Natural killer cell treated with Interleukin-12 subunit alpha and Interleukin-12 subunit beta and Interleukin-15 and Interleukin-18, amount 100 ng/mL, for 72 hours (primary cell): ENCODE data around the gene GRM4. TPM values are rescaled to one million over a fixed set of nuclear protein-coding genes. Genes with fewer than 3 reads are reported as not detected.
A peak's percentile ranks its signal among the peaks of the same experiment; 100 is the strongest.

Experiments used
- ATAC-seq, 2 donors: fragments of 150-1000 bp; cut with Tn5 transposase in 1 of 2; sonication (Bioruptor Pico), chemical (Tn5 transposase) in 1 of 2; 2 replicates each; pipeline ENCODE4 v1.10.0; 2021
- DNase-seq: peaks from one replicate; pipeline ENCODE4 v3.0.0; 2022; ENCODE audit warnings: low spot score
- H3K27ac Mint-ChIP-seq, 2 donors: 1 replicate in 1 of 2; 2 replicates in 1 of 2; pipeline ENCODE4 v1.8.0; 2022; ENCODE audit warnings: mixed read lengths in 2 of 2, mild to moderate bottlenecking in 1 of 2, moderate library complexity in 1 of 2
- H3K27me3 Mint-ChIP-seq, 2 donors: 1 replicate in 1 of 2; 2 replicates in 1 of 2; pipeline ENCODE4 v1.8.0; 2022; ENCODE audit warnings: mixed read lengths in 2 of 2
- H3K36me3 Mint-ChIP-seq: one replicate; pipeline ENCODE4 v1.8.0; 2022; ENCODE audit warnings: mixed read lengths
- H3K4me1 Mint-ChIP-seq, 2 donors: 1 replicate in 1 of 2; 2 replicates in 1 of 2; pipeline ENCODE4 v1.8.0; 2022; ENCODE audit warnings: low read depth in 2 of 2, mixed read lengths in 2 of 2, mild to moderate bottlenecking in 1 of 2
- H3K4me3 Mint-ChIP-seq: one replicate; pipeline ENCODE4 v1.8.0; 2022; ENCODE audit warnings: mixed read lengths
- H3K9me3 Mint-ChIP-seq: 2 replicates; pipeline ENCODE4 v1.8.0; 2022; ENCODE audit warnings: mixed read lengths
- total RNA-seq, 2 donors: library from RNA; stranded (reverse); gene quantifications; one replicate each; pipeline ENCODE4 v1.2.3, GENCODE V29; 2022

Gene GRM4
- total RNA-seq, 2 donors from 2014 or later: not detected

DNA sequence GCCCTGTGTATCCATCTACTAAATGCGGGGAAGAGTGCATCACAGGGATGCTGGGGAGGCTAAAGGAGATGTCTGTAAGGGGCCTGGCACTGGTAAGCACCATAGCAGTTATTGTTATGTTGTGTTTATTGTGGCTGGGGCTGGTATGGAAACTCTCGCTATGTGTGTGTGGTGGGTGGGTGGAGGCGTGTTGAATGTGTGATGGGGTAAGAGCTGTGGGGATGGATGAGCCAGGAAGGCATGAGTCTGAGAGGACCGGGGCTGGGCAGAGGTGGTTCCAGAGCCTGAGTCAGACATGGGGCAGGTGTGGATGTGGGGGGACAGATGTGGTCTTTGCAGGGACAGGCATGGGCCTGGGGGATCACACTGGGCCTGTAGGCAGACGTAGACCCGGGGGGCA, 88.1 kb downstream of the GRM4 start:
- ATAC-seq: peak in 1 of 2 donors; percentile 10
- no peak overlapping the region for H3K27ac Mint-ChIP-seq
- H3K36me3 Mint-ChIP-seq: no peaks in the 10 kb centered on the region
- no peak overlapping the region for H3K4me3 Mint-ChIP-seq
- H3K9me3 Mint-ChIP-seq: no peaks in the 10 kb centered on the region
- H3K27me3 Mint-ChIP-seq: peaks cover 17 to 19% of the 10 kb centered on the region in 2 donors
- DNase-seq: no peak
- peaks cover 0 to 10% of the 10 kb centered on the region in 2 donors for H3K4me1 Mint-ChIP-seq

DNA sequence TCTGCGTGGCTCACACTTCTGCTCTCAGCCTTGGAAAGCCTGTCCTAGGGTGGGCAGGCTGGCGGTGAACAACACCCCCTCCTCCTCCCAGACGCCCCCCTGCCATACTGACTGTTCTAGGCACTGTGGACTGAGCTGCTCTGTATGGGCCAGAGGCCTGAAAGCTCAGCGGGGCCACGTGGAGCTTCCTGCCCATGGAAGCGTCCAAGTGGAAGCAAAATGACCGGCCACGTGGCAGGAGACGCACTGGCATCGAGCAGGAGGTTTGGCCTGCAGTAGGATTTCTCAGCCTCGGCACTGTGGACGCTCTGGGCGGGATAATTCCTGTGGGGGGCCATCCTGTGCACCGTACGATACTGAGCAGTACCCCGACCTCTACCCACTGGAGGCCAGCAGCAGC, 88.7 kb downstream of the GRM4 start:
- Mint-ChIP-seq H3K27me3 (peaks cover 21 to 22% of the 10 kb centered on the region in 2 donors), H3K9me3 (no peaks in the 10 kb centered on the region), H3K4me1 (peaks cover 0 to 10% of the 10 kb centered on the region in 2 donors), H3K27ac (no peak overlapping the region), H3K4me3 (no peak overlapping the region), H3K36me3 (no peaks in the 10 kb centered on the region)
- ATAC-seq: no peak
- no peak for DNase-seq

DNA sequence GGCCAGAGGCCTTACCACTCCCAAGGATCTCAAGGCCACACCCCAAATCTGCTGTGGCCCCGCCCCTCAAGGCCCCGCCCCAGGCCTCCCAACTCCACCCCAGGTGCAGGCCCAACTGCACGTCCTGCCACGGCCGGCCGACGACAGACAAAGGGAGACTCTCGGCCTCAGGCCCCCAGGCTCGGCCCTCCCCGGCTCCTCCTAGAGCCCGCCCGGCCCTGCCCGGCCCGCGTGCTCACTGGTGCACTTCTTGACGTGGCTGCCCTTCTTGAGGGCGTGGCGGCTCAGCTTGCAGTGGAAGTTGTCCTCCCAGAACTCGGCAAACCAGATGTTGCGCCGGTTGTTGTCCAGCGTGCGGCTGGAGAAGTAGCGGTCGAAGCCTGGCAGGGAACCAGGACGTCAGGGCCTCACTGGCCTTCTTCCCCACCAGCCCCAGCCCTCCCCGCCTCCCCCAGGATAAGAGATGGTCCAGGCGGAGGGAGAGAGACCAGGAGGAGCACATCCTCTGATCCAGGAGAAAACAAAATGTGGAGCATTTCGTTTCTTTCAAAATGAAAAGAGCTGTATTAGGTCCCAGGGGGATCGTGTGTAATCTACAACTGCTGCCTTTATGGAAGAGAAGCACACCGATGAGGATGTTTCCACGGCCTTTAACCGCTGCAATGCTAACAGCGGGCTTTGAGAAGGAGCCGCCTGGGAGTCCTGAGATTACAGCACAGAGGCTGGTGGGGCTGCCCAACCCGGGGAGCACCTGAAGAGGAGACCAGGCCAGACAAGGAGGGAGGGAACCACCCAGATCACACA, 89.4 kb downstream of the GRM4 start:
- Mint-ChIP-seq H3K36me3 (no peaks in the 10 kb centered on the region), H3K27ac (no peak overlapping the region), H3K4me3 (no peak overlapping the region), H3K9me3 (no peaks in the 10 kb centered on the region), H3K27me3 (peaks cover 21 to 22% of the 10 kb centered on the region in 2 donors), H3K4me1 (peaks cover 0 to 10% of the 10 kb centered on the region in 2 donors)
- ATAC-seq (peak in 1 of 2 donors; percentile 50), DNase-seq (no peak)

DNA sequence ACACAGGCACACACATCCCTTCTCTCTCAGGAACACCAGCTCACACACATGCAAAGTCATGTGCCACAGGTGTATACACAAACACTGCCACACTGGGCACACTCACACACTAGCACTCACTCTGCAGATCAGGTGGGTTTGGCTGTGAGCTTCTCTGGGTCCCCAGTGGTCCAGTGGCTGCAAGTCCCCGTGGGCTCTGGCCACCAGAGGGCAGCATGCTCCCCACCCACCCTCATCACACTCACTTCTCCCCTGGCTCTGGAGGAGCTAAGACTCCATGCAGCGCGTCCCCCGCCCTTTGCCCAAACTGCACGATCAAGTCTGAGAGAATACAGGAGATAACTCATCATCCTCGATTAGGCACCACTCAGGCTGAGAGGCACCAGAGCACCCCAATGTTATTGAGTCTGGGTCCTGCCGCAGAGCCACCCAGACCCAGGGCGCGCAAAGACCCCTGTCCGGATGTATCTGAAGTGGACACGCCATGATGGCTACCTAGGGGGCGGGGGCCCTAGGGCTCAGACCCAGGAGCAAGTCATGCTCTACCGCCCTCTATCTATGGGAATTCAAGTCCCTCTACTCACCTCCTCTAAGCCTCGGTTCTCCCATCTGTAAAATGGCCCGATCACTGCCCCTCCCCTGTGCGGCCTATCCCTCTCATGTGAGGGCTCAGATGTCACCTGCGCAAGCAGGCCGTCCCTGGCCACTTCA, 90.5 kb downstream of the GRM4 start:
- peak; percentile 39 to 44 for ATAC-seq
- Mint-ChIP-seq H3K36me3 (no peaks in the 10 kb centered on the region), H3K4me3 (no peak overlapping the region), H3K27ac (no peak overlapping the region), H3K27me3 (peaks cover 21 to 22% of the 10 kb centered on the region in 2 donors), H3K9me3 (no peaks in the 10 kb centered on the region), H3K4me1 (peaks cover 0 to 10% of the 10 kb centered on the region in 2 donors)
- no peak for DNase-seq

DNA sequence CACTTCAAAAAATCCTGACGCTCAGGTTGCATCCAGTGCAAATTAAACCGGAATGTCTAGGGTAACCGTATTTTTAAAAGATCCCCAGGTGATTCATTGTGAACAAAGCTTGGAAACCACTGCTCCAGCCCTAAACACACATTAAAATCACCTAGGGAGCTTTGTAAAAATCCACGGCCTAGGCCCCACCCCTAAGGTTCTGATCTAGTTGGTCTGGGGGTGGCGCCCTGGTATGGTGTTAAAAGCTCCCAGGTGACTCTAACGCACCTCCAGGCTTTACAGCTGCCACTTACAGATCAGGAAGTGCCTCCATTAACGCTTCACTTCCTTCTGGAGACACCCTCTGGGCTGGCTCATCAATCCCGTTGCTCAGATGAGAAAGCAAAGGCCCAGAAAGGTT, 92.2 kb downstream of the GRM4 start:
- no peak for ATAC-seq
- no peak overlapping the region for H3K27ac Mint-ChIP-seq
- no peak overlapping the region for H3K4me3 Mint-ChIP-seq
- H3K4me1 Mint-ChIP-seq: peaks cover 0 to 10% of the 10 kb centered on the region in 2 donors
- DNase-seq: no peak
- no peaks in the 10 kb centered on the region for H3K9me3 Mint-ChIP-seq
- peaks cover 33 to 38% of the 10 kb centered on the region in 2 donors for H3K27me3 Mint-ChIP-seq
- no peaks in the 10 kb centered on the region for H3K36me3 Mint-ChIP-seq

DNA sequence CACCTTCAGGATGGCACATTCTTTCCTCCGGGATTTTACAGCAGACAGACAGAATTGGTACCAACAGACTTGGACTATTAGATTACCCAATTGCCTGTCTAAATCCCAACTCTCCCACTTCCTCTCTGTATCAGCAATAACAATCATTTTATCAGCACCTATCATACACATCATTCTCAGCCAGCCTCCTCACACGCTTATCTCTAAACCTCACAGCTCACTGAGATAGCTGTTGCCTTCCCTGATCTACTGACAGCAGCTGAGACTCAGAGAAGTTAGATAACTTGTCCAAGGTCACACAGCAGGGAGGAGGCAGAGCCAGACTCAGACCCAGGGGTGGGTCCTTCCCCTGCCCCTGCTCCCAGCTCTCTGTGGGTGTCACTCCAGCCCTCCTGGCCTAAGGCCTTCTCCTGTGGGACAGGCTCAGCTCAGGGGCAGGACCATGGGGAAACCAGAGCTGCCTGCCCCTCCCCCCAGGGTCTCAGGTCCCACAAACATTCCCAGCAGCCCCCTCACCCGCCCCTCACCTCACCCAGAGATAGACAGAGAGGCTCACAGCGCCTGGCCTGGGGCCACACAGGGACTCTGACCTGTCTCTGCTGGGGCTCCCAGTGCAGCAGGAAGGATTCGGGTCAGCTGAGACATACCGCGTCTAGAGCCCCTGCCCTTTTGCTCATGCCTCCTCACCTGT, 92.8 kb downstream of the GRM4 start:
- ATAC-seq (no peak), DNase-seq (no peak)
- H3K27me3 Mint-ChIP-seq: peaks cover 34 to 41% of the 10 kb centered on the region in 2 donors
- peaks cover 0 to 10% of the 10 kb centered on the region in 2 donors for H3K4me1 Mint-ChIP-seq
- no peaks in the 10 kb centered on the region for H3K9me3 Mint-ChIP-seq
- H3K36me3 Mint-ChIP-seq: no peaks in the 10 kb centered on the region
- H3K27ac Mint-ChIP-seq: no peak overlapping the region
- no peak overlapping the region for H3K4me3 Mint-ChIP-seq

DNA sequence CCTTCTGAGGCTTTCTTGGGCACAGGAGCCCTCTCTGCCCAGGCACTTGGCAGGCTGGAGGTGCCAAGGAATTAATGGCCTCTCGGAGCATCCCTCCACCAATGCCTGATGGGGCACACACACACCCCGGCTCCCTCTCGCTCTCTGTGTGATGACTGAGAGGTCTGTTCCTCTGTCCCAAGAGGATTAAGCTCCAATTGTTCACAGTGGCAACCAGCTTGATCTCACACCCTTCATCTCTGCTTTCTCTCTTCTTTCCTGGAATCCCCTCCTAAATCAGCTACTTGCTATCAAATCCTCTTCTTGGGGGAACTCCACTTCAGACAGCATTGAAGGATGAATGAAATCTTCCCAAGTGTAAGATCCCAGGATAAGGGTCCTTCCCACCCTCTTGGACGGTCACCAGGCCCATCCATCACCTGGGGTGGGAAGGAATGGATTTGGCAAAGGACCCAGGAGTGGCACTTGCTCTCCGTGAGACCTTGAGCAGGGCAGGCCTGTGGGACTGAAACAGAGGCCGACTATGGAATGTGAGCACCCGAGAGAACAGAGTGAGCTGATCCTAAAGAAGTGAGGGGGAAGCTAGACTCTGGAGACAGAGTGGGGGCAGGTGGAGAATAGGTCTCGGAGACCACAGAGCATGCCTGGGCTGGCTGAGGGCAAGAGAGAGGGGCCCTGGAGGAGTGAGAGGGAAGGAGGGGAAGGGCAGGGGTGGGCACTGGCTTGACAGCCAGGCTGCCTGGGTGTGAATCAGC, 93.6 kb downstream of the GRM4 start:
- H3K27me3 Mint-ChIP-seq: peaks cover 37 to 41% of the 10 kb centered on the region in 2 donors
- ATAC-seq: no peak
- no peaks in the 10 kb centered on the region for H3K9me3 Mint-ChIP-seq
- H3K4me1 Mint-ChIP-seq: peaks cover 0 to 10% of the 10 kb centered on the region in 2 donors
- H3K4me3 Mint-ChIP-seq: no peak overlapping the region
- H3K36me3 Mint-ChIP-seq: no peaks in the 10 kb centered on the region
- no peak for DNase-seq
- no peak overlapping the region for H3K27ac Mint-ChIP-seq

DNA sequence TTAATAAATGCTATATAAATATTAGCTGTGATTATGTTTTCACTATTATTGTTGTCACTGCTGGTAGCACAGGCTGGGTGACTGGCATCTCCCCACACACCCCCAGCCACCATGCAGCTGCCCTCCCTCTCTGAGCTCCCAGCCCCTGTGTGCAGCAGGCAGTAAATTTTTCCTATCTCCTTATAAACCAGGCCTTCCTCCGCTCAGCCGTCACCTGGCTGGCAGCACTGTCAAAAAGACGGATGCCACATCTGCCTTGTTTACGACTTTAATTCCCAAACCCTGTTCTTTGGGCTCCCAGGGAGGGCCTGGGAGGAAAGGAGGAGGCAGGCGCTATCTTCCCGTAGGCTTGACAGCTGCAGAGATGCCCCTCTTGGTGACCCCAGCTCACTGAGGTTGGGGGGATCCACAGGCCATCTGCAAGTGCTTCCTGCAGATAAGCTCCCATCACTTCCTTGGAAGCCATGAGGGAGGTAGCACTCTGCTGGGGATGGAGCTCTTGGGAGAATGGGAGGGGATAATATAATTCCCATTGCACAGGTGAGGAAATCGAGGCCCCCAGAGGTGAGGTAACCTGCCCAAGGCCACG, 94.5 kb downstream of the GRM4 start:
- Mint-ChIP-seq H3K4me1 (peaks cover 0 to 10% of the 10 kb centered on the region in 2 donors), H3K4me3 (no peak overlapping the region), H3K27ac (no peak overlapping the region), H3K27me3 (peaks cover 40 to 41% of the 10 kb centered on the region in 2 donors), H3K9me3 (no peaks in the 10 kb centered on the region), H3K36me3 (no peaks in the 10 kb centered on the region)
- ATAC-seq: no peak
- no peak for DNase-seq

DNA sequence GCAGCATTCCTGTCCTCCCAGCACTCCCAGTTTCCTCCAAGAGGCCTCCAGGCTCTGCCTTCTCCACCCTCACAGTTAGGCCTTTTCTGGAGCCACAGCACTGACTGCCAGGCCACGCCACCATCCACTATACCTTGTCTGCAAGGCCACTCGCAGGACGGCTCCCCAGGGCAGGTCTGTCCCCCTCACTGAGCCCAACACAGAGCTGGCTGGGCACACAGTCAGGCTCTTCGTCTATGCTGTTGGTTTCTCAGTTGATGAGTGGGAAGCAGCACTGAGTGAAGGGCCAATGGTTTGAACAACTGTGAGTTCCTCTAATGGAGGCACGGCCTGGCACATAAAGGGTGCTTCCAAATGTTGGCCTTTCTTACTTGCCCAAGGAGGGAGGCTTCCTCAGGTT, 95.2 kb downstream of the GRM4 start:
- Mint-ChIP-seq H3K27ac (no peak overlapping the region), H3K4me3 (no peak overlapping the region), H3K4me1 (peaks cover 0 to 10% of the 10 kb centered on the region in 2 donors), H3K27me3 (peaks cover 36 to 37% of the 10 kb centered on the region in 2 donors), H3K9me3 (no peaks in the 10 kb centered on the region), H3K36me3 (no peaks in the 10 kb centered on the region)
- DNase-seq (no peak), ATAC-seq (no peak)

DNA sequence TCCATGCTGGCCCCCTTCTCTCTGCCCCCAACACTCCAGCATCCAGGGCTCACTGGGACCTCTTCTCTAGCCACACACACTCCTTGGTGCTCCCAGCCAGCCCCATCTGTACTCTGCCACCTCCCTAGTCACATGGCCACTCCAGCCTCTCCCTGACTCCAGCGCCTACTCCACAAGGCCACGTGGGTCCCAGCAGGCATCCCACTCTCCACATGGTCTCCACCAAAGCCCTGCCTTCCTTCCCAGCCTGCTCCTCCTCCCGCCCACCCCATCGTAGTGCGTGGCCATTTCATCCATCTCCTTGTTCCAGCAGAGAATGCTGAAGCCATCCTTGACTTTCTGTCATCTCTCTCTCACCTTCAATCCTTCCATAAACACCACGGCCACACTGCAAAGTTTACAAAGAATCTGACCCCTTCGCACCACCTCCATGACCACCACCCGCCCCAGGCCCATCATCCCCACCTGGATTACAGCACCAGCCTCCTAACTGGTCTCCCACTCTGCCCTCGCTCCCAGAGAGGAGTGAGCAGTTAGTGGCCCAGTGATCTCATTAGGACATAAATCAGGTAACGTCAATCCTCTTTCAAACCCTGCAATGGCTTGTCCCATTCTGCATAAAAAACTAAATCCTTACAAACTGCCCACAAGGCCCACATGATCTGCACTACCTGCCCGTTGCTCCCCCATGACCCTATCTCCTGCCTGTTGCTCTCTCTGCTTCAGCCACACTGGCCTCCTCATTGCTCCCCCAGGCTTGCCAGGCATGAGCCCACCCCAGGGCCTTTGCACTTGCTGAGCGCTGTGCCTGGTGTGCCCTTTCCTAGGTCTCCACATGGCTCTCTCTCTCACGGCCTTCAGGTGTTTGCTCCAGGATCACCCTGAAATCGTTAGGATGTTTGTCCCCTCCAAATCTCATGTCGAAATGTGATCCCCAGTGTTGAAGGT, 96.2 kb downstream of the GRM4 start:
- no peaks in the 10 kb centered on the region for H3K9me3 Mint-ChIP-seq
- H3K27ac Mint-ChIP-seq: no peak overlapping the region

DNA sequence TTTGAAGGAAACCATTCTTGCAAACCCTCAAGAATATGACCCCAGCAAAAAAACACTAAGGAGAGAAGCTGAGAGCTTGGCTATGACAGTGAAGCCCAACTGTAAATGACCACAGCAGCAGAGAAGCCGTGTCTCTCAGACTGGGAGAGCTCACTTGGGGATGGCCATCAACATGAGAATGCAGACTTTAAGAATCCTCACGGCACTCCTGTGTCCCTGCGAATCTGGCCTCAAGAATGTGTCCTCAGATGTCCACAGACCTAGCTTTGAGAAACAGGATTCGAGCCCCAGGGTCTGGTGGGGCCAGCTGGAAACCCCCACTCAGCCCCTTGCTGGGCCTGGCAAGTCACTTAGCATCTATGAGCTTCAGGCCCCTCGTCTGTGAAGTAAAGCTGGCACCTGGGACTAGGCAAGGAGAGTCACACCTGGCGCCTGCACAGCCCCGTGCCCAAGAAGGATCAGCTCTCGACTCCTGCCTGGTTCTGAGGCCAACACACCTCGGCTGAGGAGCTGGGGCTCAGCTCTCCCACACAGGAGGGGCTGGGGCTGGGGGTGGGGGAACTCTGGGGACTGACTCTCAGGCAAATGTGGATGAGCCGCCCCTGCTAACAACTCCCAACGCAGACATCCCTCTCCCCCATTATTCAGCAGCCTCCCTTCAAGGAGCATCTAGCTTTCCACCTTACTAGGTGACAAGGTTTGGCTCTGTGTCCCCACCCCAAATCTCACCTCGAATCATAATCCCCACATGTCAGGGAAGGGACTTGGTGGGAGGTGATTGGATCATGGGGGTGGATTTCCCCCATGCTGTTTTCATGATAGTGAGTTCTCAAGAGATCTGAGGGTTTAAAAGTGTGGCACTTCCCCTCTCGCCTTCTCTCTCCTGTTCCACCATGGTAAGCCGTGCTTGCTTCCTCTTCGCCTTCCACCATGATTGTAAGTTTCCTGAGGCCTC, 97.7 kb downstream of the GRM4 start:
- Mint-ChIP-seq H3K27me3 (peaks cover 25 to 26% of the 10 kb centered on the region in 2 donors), H3K4me3 (no peak overlapping the region), H3K27ac (no peak overlapping the region), H3K9me3 (no peaks in the 10 kb centered on the region), H3K4me1 (peaks cover 12 to 15% of the 10 kb centered on the region in 2 donors), H3K36me3 (no peaks in the 10 kb centered on the region)
- DNase-seq (no peak), ATAC-seq (no peak)

More for the DNA sequence above, 96.2 kb downstream of the GRM4 start:
- Mint-ChIP-seq H3K36me3 (no peaks in the 10 kb centered on the region), H3K27me3 (peaks cover 27 to 28% of the 10 kb centered on the region in 2 donors), H3K4me1 (peaks cover 5 to 8% of the 10 kb centered on the region in 2 donors), H3K4me3 (no peak overlapping the region)
- ATAC-seq (no peak), DNase-seq (no peak)
